ENCODE results near the gene TBC1D9B.

DNA sequence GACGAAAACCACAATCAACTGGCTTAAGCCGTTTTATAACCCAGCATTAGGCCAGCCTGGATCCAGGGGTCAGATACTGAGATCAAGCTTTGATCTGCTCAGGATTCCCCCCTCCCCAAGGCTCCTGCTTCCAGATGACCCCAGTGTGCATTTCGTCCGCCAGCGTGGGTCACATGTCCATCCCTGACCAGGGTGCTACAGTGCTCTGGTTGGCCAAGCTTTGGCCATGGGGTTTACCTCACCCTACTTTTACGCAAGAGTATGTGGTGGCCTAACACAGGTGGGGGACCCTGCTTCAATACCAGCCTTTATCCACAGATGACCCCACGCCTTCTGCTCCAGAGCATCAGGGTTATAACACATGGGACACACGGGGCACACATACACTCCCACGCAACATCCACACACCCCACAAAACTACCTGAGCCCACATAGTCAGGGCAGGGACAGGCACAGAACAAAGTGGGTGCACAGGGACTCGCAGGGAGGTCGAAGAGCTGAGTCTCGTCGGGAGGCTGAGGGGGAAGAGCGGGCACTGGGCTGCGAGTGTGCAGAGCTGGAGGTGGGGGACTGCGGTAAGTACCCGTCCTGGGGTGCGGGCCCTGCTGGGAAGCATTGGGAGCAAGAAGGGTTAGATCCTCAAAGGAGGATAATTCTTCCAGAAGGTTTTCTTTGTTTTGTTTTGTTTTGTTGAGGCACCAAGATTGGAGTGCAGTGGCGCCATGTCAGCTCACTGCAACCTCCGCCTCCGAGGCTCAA, 92.0 kb downstream of the TBC1D9B start:
- no peak for TF ChIP-seq POLR2AphosphoS5 (IDR thresholded peaks at IDR 0.05)
- TF ChIP-seq, protein P1, sequence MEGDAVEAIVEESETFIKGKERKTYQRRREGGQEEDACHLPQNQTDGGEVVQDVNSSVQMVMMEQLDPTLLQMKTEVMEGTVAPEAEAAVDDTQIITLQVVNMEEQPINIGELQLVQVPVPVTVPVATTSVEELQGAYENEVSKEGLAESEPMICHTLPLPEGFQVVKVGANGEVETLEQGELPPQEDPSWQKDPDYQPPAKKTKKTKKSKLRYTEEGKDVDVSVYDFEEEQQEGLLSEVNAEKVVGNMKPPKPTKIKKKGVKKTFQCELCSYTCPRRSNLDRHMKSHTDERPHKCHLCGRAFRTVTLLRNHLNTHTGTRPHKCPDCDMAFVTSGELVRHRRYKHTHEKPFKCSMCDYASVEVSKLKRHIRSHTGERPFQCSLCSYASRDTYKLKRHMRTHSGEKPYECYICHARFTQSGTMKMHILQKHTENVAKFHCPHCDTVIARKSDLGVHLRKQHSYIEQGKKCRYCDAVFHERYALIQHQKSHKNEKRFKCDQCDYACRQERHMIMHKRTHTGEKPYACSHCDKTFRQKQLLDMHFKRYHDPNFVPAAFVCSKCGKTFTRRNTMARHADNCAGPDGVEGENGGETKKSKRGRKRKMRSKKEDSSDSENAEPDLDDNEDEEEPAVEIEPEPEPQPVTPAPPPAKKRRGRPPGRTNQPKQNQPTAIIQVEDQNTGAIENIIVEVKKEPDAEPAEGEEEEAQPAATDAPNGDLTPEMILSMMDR (IDR thresholded peaks at IDR 0.05) = no peak

Data from gastroesophageal sphincter (tissue), 3 donors.